ENCODE measurements around the gene RALGAPA2.

- TF ChIP-seq ZNF431 (CRISPR knock-in tag; IDR thresholded peaks at IDR 0.05; ENCODE audit: borderline replicate concordance, low read depth) (no peak), PAX8 (CRISPR knock-in tag; IDR thresholded peaks at IDR 0.05; ENCODE audit: borderline replicate concordance) (no peak), CBFB (CRISPR knock-in tag; IDR thresholded peaks at IDR 0.05) (no peak), ZNF354B (CRISPR knock-in tag; IDR thresholded peaks at IDR 0.05) (no peak)
These were observed 254.9 kb downstream of the RALGAPA2 start for GRCh38 chr20:20457392-20458126.

Data from HepG2 (cell line).